SK-N-DZ (cell line): Measurements from ENCODE around the gene TAGLN3.

Source experiments
- DNase-seq: peaks from one replicate; pipeline ENCODE4 v3.0.0-alpha.2; 2015; ENCODE audit warnings: low spot score

The TAGLN3 gene

GRCh38 chr3:111976254-111976653 lies 22.5 kb upstream of the TAGLN3 start:
- DNase-seq: no peak

- DNase-seq: peak; percentile 100
Measured at GRCh38 chr3:111978583-111979433, 19.9 kb upstream of the TAGLN3 start, which contains the start of gene ABHD10. Gene ABHD10 (plus strand): TSS chr3:111979026. CDS start chr3:111979062, 36 bp downstream.

- no peak for DNase-seq
Measured at GRCh38 chr3:111979434-111980038, 19.2 kb upstream of the TAGLN3 start.

- no peak for DNase-seq
Measured at GRCh38 chr3:111980716-111981456, 17.8 kb upstream of the TAGLN3 start.

- DNase-seq: no peak
Measured at GRCh38 chr3:111981457-111981763, 17.3 kb upstream of the TAGLN3 start.

GRCh38 chr3:111984636-111985298 lies 14.0 kb upstream of the TAGLN3 start:
- DNase-seq: no peak

- DNase-seq: no peak
Measured at GRCh38 chr3:111986800-111987199, 11.9 kb upstream of the TAGLN3 start.

GRCh38 chr3:111989061-111989678 lies 9.6 kb upstream of the TAGLN3 start:
- peak; percentile 57 for DNase-seq

- DNase-seq: no peak
Measured at GRCh38 chr3:111993038-111993437, 5.7 kb upstream of the TAGLN3 start.

- peak; percentile 21 for DNase-seq
Measured at GRCh38 chr3:111999484-112000324, 982 bp downstream of the TAGLN3 start.

GRCh38 chr3:112000367-112000771 lies 1.6 kb downstream of the TAGLN3 start:
- no peak for DNase-seq

- no peak for DNase-seq
Measured at GRCh38 chr3:112000966-112001365, 2.2 kb downstream of the TAGLN3 start.

- no peak for DNase-seq
Measured at GRCh38 chr3:112001526-112001925, 2.8 kb downstream of the TAGLN3 start.

- DNase-seq: no peak
Measured at GRCh38 chr3:112002096-112002971, 3.6 kb downstream of the TAGLN3 start.

GRCh38 chr3:112003321-112004080 lies 4.8 kb downstream of the TAGLN3 start:
- no peak for DNase-seq

GRCh38 chr3:112004187-112004586 lies 5.5 kb downstream of the TAGLN3 start:
- DNase-seq: no peak

- no peak for DNase-seq
Measured at GRCh38 chr3:112004669-112005068, 5.9 kb downstream of the TAGLN3 start.

GRCh38 chr3:112005091-112005672 lies 6.5 kb downstream of the TAGLN3 start:
- no peak for DNase-seq
